Osteocyte (in vitro differentiated cells): ENCODE data around the gene TM4SF5. TPM values are rescaled to one million over a fixed set of nuclear protein-coding genes. Genes with fewer than 3 reads are reported as not detected.

Source experiments
- DNase-seq: peaks from one replicate; pipeline ENCODE4 v3.0.0; 2021; ENCODE audit warnings: mixed read lengths; ENCODE audit not compliant: unreplicated experiment; ENCODE audit errors: extremely low spot score
- H3K27ac Mint-ChIP-seq: one replicate; pipeline ENCODE4 v1.8.0; 2021; ENCODE audit warnings: mild to moderate bottlenecking, mixed read lengths; ENCODE audit not compliant: unreplicated experiment
- H3K27me3 Mint-ChIP-seq: one replicate; pipeline ENCODE4 v1.8.0; 2021; ENCODE audit warnings: mixed read lengths; ENCODE audit not compliant: unreplicated experiment
- H3K36me3 Mint-ChIP-seq: one replicate; pipeline ENCODE4 v1.8.0; 2021; ENCODE audit warnings: mixed read lengths; ENCODE audit not compliant: unreplicated experiment
- H3K4me1 Mint-ChIP-seq: one replicate; pipeline ENCODE4 v1.8.0; 2021; ENCODE audit warnings: mixed read lengths; ENCODE audit not compliant: unreplicated experiment
- H3K4me3 Mint-ChIP-seq: one replicate; pipeline ENCODE4 v1.8.0; 2021; ENCODE audit warnings: mild to moderate bottlenecking, moderate library complexity, mixed read lengths; ENCODE audit not compliant: unreplicated experiment
- H3K9me3 Mint-ChIP-seq: one replicate; pipeline ENCODE4 v1.8.0; 2021; ENCODE audit warnings: mixed read lengths; ENCODE audit not compliant: unreplicated experiment
- CTCF ChIP-seq: fragments of 200-600 bp; sonication (generic); IDR thresholded peaks from 2 replicates; pipeline ENCODE4 v1.5.0; 2021; ENCODE audit warnings: antibody characterized with exemption, mild to moderate bottlenecking, moderate library complexity
- total RNA-seq: library from RNA; stranded (reverse); gene quantifications from 2 replicates; pipeline ENCODE4 v1.2.1, GENCODE V29; 2021

TM4SF5 gene
- total RNA-seq, 1 donor from 2014 or later = not detected

GRCh38 chr17:4739122-4740024 is 32.3 kb upstream of the TM4SF5 start, which contains the start of the genes CXCL16 and ZMYND15:
Gene CXCL16 (minus strand): TSS chr17:4739928. CDS start chr17:4739339, 589 bp downstream.
Gene ZMYND15 (plus strand): TSS chr17:4739833. CDS start chr17:4740549, 716 bp downstream.
- TF ChIP-seq CTCF = no peak
- H3K27ac Mint-ChIP-seq = peak within 1 kb of the TSS; percentile 19
- H3K36me3 Mint-ChIP-seq = peaks cover 1% of the 10 kb centered on the region
- H3K4me1 Mint-ChIP-seq = peaks cover 15% of the 10 kb centered on the region
- peak within 1 kb of the TSS; percentile 75 for H3K4me3 Mint-ChIP-seq
- H3K27me3 Mint-ChIP-seq = peaks cover 16% of the 10 kb centered on the region
- H3K9me3 Mint-ChIP-seq = no peaks in the 10 kb centered on the region
- DNase-seq = peak; percentile 87

- no peak for DNase-seq
- H3K9me3 Mint-ChIP-seq = no peaks in the 10 kb centered on the region
- peak overlapping the region; percentile 19 for H3K27ac Mint-ChIP-seq
- peaks cover 20% of the 10 kb centered on the region for H3K27me3 Mint-ChIP-seq
- no peak for TF ChIP-seq CTCF
- peaks cover 16% of the 10 kb centered on the region for H3K4me1 Mint-ChIP-seq
- no peaks in the 10 kb centered on the region for H3K36me3 Mint-ChIP-seq
- H3K4me3 Mint-ChIP-seq = peak overlapping the region; percentile 75
Observed at GRCh38 chr17:4740025-4740351, 31.7 kb upstream of the TM4SF5 start.

- no peak for TF ChIP-seq CTCF
- peak overlapping the region; percentile 19 for H3K27ac Mint-ChIP-seq
- DNase-seq = no peak
- H3K27me3 Mint-ChIP-seq = peaks cover 24% of the 10 kb centered on the region
- H3K4me1 Mint-ChIP-seq = peaks cover 20% of the 10 kb centered on the region
- H3K4me3 Mint-ChIP-seq = peak overlapping the region; percentile 75
- no peaks in the 10 kb centered on the region for H3K9me3 Mint-ChIP-seq
- H3K36me3 Mint-ChIP-seq = no peaks in the 10 kb centered on the region
Observed at GRCh38 chr17:4740584-4740983, 31.1 kb upstream of the TM4SF5 start.

GRCh38 chr17:4741544-4741943 is 30.1 kb upstream of the TM4SF5 start:
- Mint-ChIP-seq H3K27me3 (peaks cover 22% of the 10 kb centered on the region), H3K4me1 (peaks cover 20% of the 10 kb centered on the region), H3K36me3 (no peaks in the 10 kb centered on the region), H3K9me3 (no peaks in the 10 kb centered on the region), H3K27ac (no peak overlapping the region), H3K4me3 (no peak overlapping the region)
- no peak for DNase-seq
- TF ChIP-seq CTCF = no peak

GRCh38 chr17:4742133-4742532 is 29.6 kb upstream of the TM4SF5 start:
- DNase-seq = no peak
- Mint-ChIP-seq H3K36me3 (no peaks in the 10 kb centered on the region), H3K27ac (no peak overlapping the region), H3K4me3 (no peak overlapping the region), H3K4me1 (peaks cover 20% of the 10 kb centered on the region), H3K27me3 (peaks cover 25% of the 10 kb centered on the region), H3K9me3 (no peaks in the 10 kb centered on the region)
- no peak for TF ChIP-seq CTCF
